ENCODE results near the gene SLC12A5. TPM values are rescaled to one million over a fixed set of nuclear protein-coding genes. Genes with fewer than 3 reads are reported as not detected.
A peak's percentile ranks its signal among the peaks of the same experiment; 100 is the strongest.

Gene SLC12A5
- total and polyA plus RNA-seq, 2 donors (not counting 1 experiment from before 2014, with no cell fraction given), result 0.27 to 0.50 TPM

DNA sequence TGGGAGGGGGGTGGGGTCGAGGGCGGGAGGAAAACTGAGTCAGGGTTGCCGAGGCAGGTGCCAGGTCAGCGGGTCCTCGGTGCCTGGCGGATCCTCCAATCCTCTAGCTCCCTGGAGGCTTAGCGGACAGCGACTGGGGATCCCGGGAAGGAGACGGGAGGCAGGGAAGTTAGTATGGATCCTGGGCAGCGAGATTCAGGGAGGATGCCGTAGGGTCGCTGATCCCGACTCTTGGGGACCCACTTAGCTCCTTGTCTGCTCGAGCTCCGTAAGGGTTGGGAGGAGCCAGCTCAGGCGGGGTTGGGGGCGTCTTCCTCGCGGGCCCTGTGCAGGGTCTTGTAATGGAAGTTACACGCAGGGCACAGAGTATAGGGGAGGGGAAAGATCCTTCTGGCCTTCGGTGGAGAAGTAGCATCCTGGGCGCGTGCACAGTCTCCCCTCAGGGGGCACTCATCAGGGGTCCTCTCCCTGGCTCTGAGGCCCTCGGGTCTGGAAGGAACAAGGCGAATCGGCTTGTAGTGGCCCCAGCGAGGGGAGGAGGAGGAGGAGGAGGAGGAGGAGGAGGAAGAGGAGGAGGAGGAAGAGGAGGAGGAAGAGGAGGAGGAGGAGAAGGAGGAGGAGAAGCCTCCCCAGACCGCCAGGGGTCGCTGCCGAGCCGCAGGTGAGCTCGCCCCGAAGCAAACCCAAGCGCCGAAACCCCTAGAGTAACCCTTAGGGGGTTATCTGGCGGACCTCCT is 6.4 kb upstream of the SLC12A5 start:
- Histone ChIP-seq H3K36me3 (ENCODE audit: control insufficient read depth, insufficient read depth, low read length) (no peaks in the 10 kb centered on the region), H3K4me3 (replicated peaks in 1 of 4; ENCODE audit: control extremely low read depth in 1 of 4, insufficient read depth in 1 of 4, low read depth in 3 of 4, low read length in 4 of 4) (peak overlapping the region in 1 of 4 experiments; percentile 32), H3K4me2 (ENCODE audit: extremely low read depth, insufficient read depth, low read length) (peak overlapping the region; percentile 23), H4K20me1 (ENCODE audit: control insufficient read depth, extremely low read depth, insufficient read depth, low read length) (no peaks in the 10 kb centered on the region), H3K79me2 (ENCODE audit: control insufficient read depth, insufficient read depth, low read length) (no peaks in the 10 kb centered on the region), H2AFZ (ENCODE audit: low read length) (no peak overlapping the region), H3K27ac (ENCODE audit: insufficient read depth, low read length) (no peak overlapping the region), H3K27me3 (ENCODE audit: control insufficient read depth, insufficient read depth, low read length) (peaks cover 23% of the 10 kb centered on the region), H3K9ac (ENCODE audit: insufficient read depth, low read length) (no peak overlapping the region), H3K4me1 (ENCODE audit: control insufficient read depth, extremely low read depth, insufficient read depth, low read length) (no peaks in the 10 kb centered on the region), H3K9me3 (ENCODE audit: control insufficient read depth, insufficient read depth, low read depth, low read length) (no peaks in the 10 kb centered on the region)
- DNase-seq (ENCODE audit: low read depth in 2 of 2), result no peak
- TF ChIP-seq, protein P1, sequence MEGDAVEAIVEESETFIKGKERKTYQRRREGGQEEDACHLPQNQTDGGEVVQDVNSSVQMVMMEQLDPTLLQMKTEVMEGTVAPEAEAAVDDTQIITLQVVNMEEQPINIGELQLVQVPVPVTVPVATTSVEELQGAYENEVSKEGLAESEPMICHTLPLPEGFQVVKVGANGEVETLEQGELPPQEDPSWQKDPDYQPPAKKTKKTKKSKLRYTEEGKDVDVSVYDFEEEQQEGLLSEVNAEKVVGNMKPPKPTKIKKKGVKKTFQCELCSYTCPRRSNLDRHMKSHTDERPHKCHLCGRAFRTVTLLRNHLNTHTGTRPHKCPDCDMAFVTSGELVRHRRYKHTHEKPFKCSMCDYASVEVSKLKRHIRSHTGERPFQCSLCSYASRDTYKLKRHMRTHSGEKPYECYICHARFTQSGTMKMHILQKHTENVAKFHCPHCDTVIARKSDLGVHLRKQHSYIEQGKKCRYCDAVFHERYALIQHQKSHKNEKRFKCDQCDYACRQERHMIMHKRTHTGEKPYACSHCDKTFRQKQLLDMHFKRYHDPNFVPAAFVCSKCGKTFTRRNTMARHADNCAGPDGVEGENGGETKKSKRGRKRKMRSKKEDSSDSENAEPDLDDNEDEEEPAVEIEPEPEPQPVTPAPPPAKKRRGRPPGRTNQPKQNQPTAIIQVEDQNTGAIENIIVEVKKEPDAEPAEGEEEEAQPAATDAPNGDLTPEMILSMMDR (conservative IDR thresholded peaks at IDR 0.05 in 1 of 2, IDR thresholded peaks at IDR 0.05 in 1 of 2; ENCODE audit: low read depth in 1 of 2, low read length in 2 of 2), result peak; percentile 56 to 60
- no peak for TF ChIP-seq EZH2 (IDR thresholded peaks at IDR 0.05; ENCODE audit: low read length, missing control alignments)

GRCh38 chr20:46023148-46023484 is 5.9 kb upstream of the SLC12A5 start:
- H3K4me1 ChIP-seq (ENCODE audit: control insufficient read depth, extremely low read depth, insufficient read depth, low read length), result no peaks in the 10 kb centered on the region
- no peak for DNase-seq (ENCODE audit: low read depth in 2 of 2)
- TF ChIP-seq, protein P1 (conservative IDR thresholded peaks at IDR 0.05 in 1 of 2, IDR thresholded peaks at IDR 0.05 in 1 of 2; ENCODE audit: low read depth in 1 of 2, low read length in 2 of 2), result no peak
- no peak for TF ChIP-seq EZH2 (IDR thresholded peaks at IDR 0.05; ENCODE audit: low read length, missing control alignments)

DNA sequence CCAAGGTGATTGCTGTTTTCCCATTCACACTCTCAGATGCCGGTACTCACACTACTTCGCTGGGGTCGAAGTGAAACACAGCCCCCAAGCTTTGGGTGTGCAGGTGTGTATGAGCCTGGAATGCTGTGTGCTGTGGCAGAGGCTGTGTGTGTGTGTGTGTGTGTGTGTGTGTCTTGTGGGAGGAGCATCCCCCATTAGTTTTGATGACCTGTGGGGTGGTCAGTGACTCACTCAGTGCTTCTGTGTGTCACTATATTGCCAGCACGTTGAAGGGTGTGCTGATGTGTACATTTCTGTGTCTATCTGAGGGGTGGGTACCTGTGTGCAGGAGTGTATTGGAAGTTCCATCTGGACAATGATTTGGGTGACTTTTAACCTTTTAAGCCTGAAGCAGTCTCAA is 5.0 kb upstream of the SLC12A5 start:
- H3K4me1 ChIP-seq (ENCODE audit: control insufficient read depth, extremely low read depth, insufficient read depth, low read length), result no peaks in the 10 kb centered on the region

More at GRCh38 chr20:46023148-46023484, 5.9 kb upstream of the SLC12A5 start:
- no peak overlapping the region for H3K27ac ChIP-seq (ENCODE audit: insufficient read depth, low read length)
- no peak overlapping the region for H3K4me3 ChIP-seq (replicated peaks in 1 of 4; ENCODE audit: control extremely low read depth in 1 of 4, insufficient read depth in 1 of 4, low read depth in 3 of 4, low read length in 4 of 4)
- H3K9me3 ChIP-seq (ENCODE audit: control insufficient read depth, insufficient read depth, low read depth, low read length), result no peaks in the 10 kb centered on the region
- H4K20me1 ChIP-seq (ENCODE audit: control insufficient read depth, extremely low read depth, insufficient read depth, low read length), result no peaks in the 10 kb centered on the region
- H3K79me2 ChIP-seq (ENCODE audit: control insufficient read depth, insufficient read depth, low read length), result no peaks in the 10 kb centered on the region
- peaks cover 24% of the 10 kb centered on the region for H3K27me3 ChIP-seq (ENCODE audit: control insufficient read depth, insufficient read depth, low read length)
- H2AFZ ChIP-seq (ENCODE audit: low read length), result no peak overlapping the region
- no peaks in the 10 kb centered on the region for H3K36me3 ChIP-seq (ENCODE audit: control insufficient read depth, insufficient read depth, low read length)
- no peak overlapping the region for H3K4me2 ChIP-seq (ENCODE audit: extremely low read depth, insufficient read depth, low read length)
- H3K9ac ChIP-seq (ENCODE audit: insufficient read depth, low read length), result no peak overlapping the region

More for the DNA sequence above, 5.0 kb upstream of the SLC12A5 start:
- no peak for TF ChIP-seq EZH2 (IDR thresholded peaks at IDR 0.05; ENCODE audit: low read length, missing control alignments)
- TF ChIP-seq, protein P1 (conservative IDR thresholded peaks at IDR 0.05 in 1 of 2, IDR thresholded peaks at IDR 0.05 in 1 of 2; ENCODE audit: low read depth in 1 of 2, low read length in 2 of 2), result no peak
- Histone ChIP-seq H3K36me3 (ENCODE audit: control insufficient read depth, insufficient read depth, low read length) (no peaks in the 10 kb centered on the region), H3K27ac (ENCODE audit: insufficient read depth, low read length) (no peak overlapping the region), H2AFZ (ENCODE audit: low read length) (no peak overlapping the region), H4K20me1 (ENCODE audit: control insufficient read depth, extremely low read depth, insufficient read depth, low read length) (no peaks in the 10 kb centered on the region), H3K9me3 (ENCODE audit: control insufficient read depth, insufficient read depth, low read depth, low read length) (no peaks in the 10 kb centered on the region), H3K4me2 (ENCODE audit: extremely low read depth, insufficient read depth, low read length) (no peak overlapping the region), H3K79me2 (ENCODE audit: control insufficient read depth, insufficient read depth, low read length) (no peaks in the 10 kb centered on the region), H3K27me3 (ENCODE audit: control insufficient read depth, insufficient read depth, low read length) (peaks cover 25% of the 10 kb centered on the region), H3K4me3 (replicated peaks in 1 of 4; ENCODE audit: control extremely low read depth in 1 of 4, insufficient read depth in 1 of 4, low read depth in 3 of 4, low read length in 4 of 4) (no peak overlapping the region), H3K9ac (ENCODE audit: insufficient read depth, low read length) (no peak overlapping the region)
- no peak for DNase-seq (ENCODE audit: low read depth in 2 of 2)
